Suprapubic skin (tissue), 4 donors: ENCODE results near the gene CD300A. TPM values are rescaled to one million over a fixed set of nuclear protein-coding genes. Genes with fewer than 3 reads are reported as not detected.

ENCODE experiments used
- DNase-seq, 2 donors: peaks; one replicate each; pipeline ENCODE4 v3.0.0-alpha.2; 2019; ENCODE audit warnings: low spot score in 2 of 2
- H3K27ac ChIP-seq: fragments of 200-600 bp; sonication (generic); one replicate; pipeline ENCODE4 v1.5.1; 2019
- H3K27me3 ChIP-seq: fragments of 200-600 bp; sonication (generic); one replicate; pipeline ENCODE4 v1.5.1; 2019
- H3K36me3 ChIP-seq: fragments of 200-600 bp; sonication (generic); one replicate; pipeline ENCODE4 v1.5.1; 2019
- H3K4me1 ChIP-seq: fragments of 200-600 bp; sonication (generic); one replicate; pipeline ENCODE4 v1.5.1; 2019
- H3K4me3 ChIP-seq: fragments of 200-600 bp; sonication (generic); one replicate; pipeline ENCODE4 v1.5.1; 2019; ENCODE audit warnings: mild to moderate bottlenecking
- H3K9me3 ChIP-seq: fragments of 200-600 bp; sonication (generic); one replicate; pipeline ENCODE4 v1.5.1; 2019
- EP300 ChIP-seq: sonication (generic); formaldehyde crosslinking; IDR thresholded peaks from one replicate; pipeline ENCODE4 v1.6.1; 2017; ENCODE audit warnings: antibody characterized with exemption
- POLR2A ChIP-seq, 2 donors: fragments of 450-650 bp; IDR thresholded peaks; one replicate each; pipeline ENCODE4 v1.6.1; 2017; ENCODE audit warnings: antibody characterized with exemption in 2 of 2, mild to moderate bottlenecking in 2 of 2, moderate library complexity in 2 of 2
- POLR2AphosphoS5 ChIP-seq, 3 donors: sonication (generic); formaldehyde crosslinking; IDR thresholded peaks; one replicate each; pipeline ENCODE4 v1.6.1; 2017; ENCODE audit warnings: antibody characterized with exemption in 3 of 3
- WGBS: methylation state at CpG from one replicate; pipeline ENCODE4 v1.1.5; 2018; 5-methylcytosine and 5-hydroxymethylcytosine counted together
- total RNA-seq, 4 donors: library from RNA; depleted of rRNA; stranded (reverse); fragments of >200 nt; gene quantifications; one replicate each; pipeline ENCODE4 v1.1.0, GENCODE V29; 2016
- TF ChIP-seq, protein P1 (sequence below), 2 donors: fragments of 200-600 bp in 1 of 2; fragments of 450-650 bp in 1 of 2; sonication (generic) in 1 of 2; IDR thresholded peaks; one replicate each; pipeline ENCODE4 v1.5.1; 2016 to 2019; ENCODE audit warnings: antibody characterized with exemption in 2 of 2, mild to moderate bottlenecking in 1 of 2, moderate library complexity in 1 of 2

The CD300A gene
- total RNA-seq, 4 donors from 2014 or later, result 1.4 to 6.3 (median 2.9) TPM

DNA sequence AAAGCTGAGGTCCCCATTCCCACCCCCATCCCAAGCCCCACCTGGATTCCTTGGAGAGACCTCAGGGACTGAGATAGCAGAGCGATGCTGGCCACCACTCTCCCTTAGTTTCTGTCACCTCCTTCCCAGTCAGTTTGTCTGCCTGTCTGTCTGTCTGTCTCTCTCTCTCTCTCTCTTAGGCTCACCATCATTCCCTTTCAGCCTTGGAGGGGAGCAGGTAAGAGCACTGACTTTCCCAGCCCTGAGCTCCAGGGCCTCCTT is 59.0 kb downstream of the CD300A start:
- no peak for DNase-seq
- Histone ChIP-seq H3K27ac (no peak overlapping the region), H3K9me3 (no peaks in the 10 kb centered on the region), H3K4me3 (no peak overlapping the region), H3K36me3 (no peaks in the 10 kb centered on the region), H3K27me3 (peaks cover 2% of the 10 kb centered on the region), H3K4me1 (no peaks in the 10 kb centered on the region)
- 100% methylated on average over 1 of the region's 1 CpG for WGBS
- TF ChIP-seq POLR2AphosphoS5 (IDR thresholded peaks at IDR 0.05) (no peak), POLR2A (IDR thresholded peaks at IDR 0.05) (no peak), EP300 (no peak)
- TF ChIP-seq, protein P1, sequence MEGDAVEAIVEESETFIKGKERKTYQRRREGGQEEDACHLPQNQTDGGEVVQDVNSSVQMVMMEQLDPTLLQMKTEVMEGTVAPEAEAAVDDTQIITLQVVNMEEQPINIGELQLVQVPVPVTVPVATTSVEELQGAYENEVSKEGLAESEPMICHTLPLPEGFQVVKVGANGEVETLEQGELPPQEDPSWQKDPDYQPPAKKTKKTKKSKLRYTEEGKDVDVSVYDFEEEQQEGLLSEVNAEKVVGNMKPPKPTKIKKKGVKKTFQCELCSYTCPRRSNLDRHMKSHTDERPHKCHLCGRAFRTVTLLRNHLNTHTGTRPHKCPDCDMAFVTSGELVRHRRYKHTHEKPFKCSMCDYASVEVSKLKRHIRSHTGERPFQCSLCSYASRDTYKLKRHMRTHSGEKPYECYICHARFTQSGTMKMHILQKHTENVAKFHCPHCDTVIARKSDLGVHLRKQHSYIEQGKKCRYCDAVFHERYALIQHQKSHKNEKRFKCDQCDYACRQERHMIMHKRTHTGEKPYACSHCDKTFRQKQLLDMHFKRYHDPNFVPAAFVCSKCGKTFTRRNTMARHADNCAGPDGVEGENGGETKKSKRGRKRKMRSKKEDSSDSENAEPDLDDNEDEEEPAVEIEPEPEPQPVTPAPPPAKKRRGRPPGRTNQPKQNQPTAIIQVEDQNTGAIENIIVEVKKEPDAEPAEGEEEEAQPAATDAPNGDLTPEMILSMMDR (IDR thresholded peaks at IDR 0.05), result no peak

DNA sequence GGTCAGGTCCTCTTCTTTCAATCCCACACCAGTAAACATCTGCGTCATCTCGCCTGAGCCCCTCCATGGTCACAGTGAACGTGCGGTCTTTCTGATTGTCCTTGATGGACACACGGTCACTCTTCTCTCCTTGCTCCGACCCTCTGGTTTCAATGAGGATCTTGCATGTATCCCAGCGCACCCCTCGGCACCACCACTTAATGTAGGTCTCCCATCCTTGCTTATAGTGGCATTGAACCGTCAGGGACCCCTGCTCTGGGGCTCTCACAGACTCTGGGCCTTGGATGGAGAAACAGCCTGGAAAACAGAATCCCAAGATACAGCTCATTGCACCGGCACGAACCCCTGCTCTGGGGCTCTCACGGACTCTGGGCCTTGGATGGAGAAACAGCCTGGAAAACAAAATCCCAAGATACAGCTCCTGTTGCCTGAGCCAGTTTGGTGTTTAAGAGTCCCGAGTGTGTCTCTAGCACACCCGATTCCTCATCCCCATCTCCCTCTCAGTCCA is 59.4 kb downstream of the CD300A start:
- no peak overlapping the region for H3K27ac ChIP-seq
- peak; percentile 24 to 45 for DNase-seq
- H3K36me3 ChIP-seq, result no peaks in the 10 kb centered on the region
- H3K9me3 ChIP-seq, result no peaks in the 10 kb centered on the region
- no peak overlapping the region for H3K4me3 ChIP-seq
- H3K27me3 ChIP-seq, result peaks cover 2% of the 10 kb centered on the region
- WGBS, result 91% methylated on average over 14 of the region's 14 CpGs
- TF ChIP-seq POLR2AphosphoS5 (IDR thresholded peaks at IDR 0.05) (no peak), POLR2A (IDR thresholded peaks at IDR 0.05) (no peak), EP300 (no peak)
- TF ChIP-seq, protein P1 (IDR thresholded peaks at IDR 0.05), result no peak
- no peaks in the 10 kb centered on the region for H3K4me1 ChIP-seq

DNA sequence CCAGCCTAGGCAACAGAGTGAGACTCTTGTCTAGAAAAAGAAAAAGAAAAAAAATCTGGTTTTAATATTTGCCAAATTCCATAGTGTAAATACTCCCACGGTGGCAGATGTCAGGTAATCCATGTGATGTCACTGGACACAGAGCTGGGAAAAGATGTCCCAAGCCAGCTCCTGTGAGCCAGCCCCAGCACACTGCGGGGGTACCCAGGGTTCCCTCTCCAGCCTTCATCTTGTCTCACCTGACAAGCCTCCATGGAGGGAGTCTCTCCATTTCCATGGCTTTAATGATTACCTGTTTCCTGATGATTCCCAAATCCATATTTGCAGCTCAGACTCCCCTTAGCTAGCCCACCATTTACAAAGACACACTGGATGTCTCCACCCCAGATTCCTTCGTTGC is 60.2 kb downstream of the CD300A start:
- Histone ChIP-seq H3K36me3 (no peaks in the 10 kb centered on the region), H3K27ac (no peak overlapping the region), H3K9me3 (no peaks in the 10 kb centered on the region), H3K4me1 (no peaks in the 10 kb centered on the region), H3K4me3 (no peak overlapping the region), H3K27me3 (peaks cover 2% of the 10 kb centered on the region)
- DNase-seq, result peak in 1 of 2 donors; percentile 9
- TF ChIP-seq POLR2A (IDR thresholded peaks at IDR 0.05) (no peak), EP300 (no peak), POLR2AphosphoS5 (IDR thresholded peaks at IDR 0.05) (no peak)
- TF ChIP-seq, protein P1 (IDR thresholded peaks at IDR 0.05), result no peak
- WGBS, result 69% methylated on average over 3 of the region's 3 CpGs

DNA sequence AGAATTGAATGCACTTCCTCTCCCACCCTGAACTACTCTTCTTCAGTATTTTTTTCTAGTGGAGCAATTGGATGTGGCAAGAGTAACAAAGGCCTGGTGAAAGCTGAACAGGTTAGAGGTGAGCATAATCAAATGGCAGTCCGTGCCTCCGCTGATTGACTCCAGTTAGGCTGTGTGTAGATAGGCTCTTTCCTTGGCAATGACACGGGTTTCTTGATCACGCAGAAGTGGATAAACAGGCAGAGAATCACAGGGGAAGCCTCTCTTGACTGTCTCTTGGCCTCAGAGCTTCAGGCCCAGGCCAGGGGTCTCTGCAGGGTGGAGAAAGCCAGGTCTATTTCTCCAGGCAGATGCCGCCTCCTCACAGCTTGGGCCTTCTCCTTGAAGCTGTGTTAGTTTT is 60.6 kb downstream of the CD300A start:
- no peaks in the 10 kb centered on the region for H3K36me3 ChIP-seq
- no peaks in the 10 kb centered on the region for H3K4me1 ChIP-seq
- H3K4me3 ChIP-seq, result no peak overlapping the region
- peaks cover 2% of the 10 kb centered on the region for H3K27me3 ChIP-seq
- WGBS, result 85% methylated on average over 5 of the region's 5 CpGs
- no peak for TF ChIP-seq EP300
- TF ChIP-seq POLR2A (IDR thresholded peaks at IDR 0.05), result no peak
- no peak for TF ChIP-seq POLR2AphosphoS5 (IDR thresholded peaks at IDR 0.05)
- TF ChIP-seq, protein P1 (IDR thresholded peaks at IDR 0.05), result no peak
- DNase-seq, result peak; percentile 39 to 45
- H3K9me3 ChIP-seq, result no peaks in the 10 kb centered on the region
- H3K27ac ChIP-seq, result no peak overlapping the region

DNA sequence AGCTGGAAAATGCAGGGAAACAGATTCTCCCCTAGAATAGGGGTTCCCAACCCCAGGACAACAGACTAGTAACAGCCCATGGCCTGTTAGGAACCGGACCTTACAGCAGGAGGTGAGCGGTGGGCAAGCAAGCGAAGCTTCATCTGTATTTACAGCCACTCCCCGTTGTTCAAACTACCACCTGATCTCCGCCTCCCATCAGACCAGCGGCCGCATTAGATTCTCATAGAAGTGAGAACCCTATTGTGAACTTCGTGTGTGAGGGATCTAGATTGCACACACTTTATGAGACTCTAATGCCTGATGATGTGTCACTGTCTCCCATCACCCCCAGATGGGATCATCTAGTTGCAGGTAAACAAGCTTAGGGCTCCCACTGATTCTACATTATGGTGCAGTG is 61.3 kb downstream of the CD300A start:
- WGBS, result 91% methylated on average over 8 of the region's 8 CpGs
- DNase-seq, result peak; percentile 29
- H3K27ac ChIP-seq, result no peak overlapping the region
- peaks cover 2% of the 10 kb centered on the region for H3K27me3 ChIP-seq
- no peaks in the 10 kb centered on the region for H3K36me3 ChIP-seq
- H3K9me3 ChIP-seq, result no peaks in the 10 kb centered on the region
- no peaks in the 10 kb centered on the region for H3K4me1 ChIP-seq
- no peak overlapping the region for H3K4me3 ChIP-seq
- no peak for TF ChIP-seq EP300
- no peak for TF ChIP-seq POLR2A (IDR thresholded peaks at IDR 0.05)
- no peak for TF ChIP-seq POLR2AphosphoS5 (IDR thresholded peaks at IDR 0.05)
- TF ChIP-seq, protein P1 (IDR thresholded peaks at IDR 0.05), result no peak
